ENCODE results near the gene GGT5. TPM values are rescaled to one million over a fixed set of nuclear protein-coding genes. Genes with fewer than 3 reads are reported as not detected.
"Not testable (repeated sequence)": the region's sequence is repeated elsewhere in the genome, so short reads cannot be mapped to it uniquely, and the experiment has no call there.

The GGT5 gene
- total RNA-seq, 2 donors from 2014 or later = 81.3 to 175 TPM

- DNase-seq (ENCODE audit: low spot score) (no peak), ATAC-seq (ENCODE audit: insufficient number of reproducible peaks, low FRiP score, low read depth) (no peak)
- no peaks in the 10 kb centered on the region for H3K36me3 ChIP-seq
- H3K27me3 ChIP-seq (replicated peaks; ENCODE audit: insufficient read depth) = no peaks in the 10 kb centered on the region
- TF ChIP-seq CTCF (IDR thresholded peaks at IDR 0.05) = no peak
- H3K4me3 ChIP-seq = peak overlapping the region; percentile 83
- no peaks in the 10 kb centered on the region for H3K9me3 ChIP-seq
- H3K4me1 ChIP-seq (ENCODE audit: control insufficient read depth in 1 of 2, low read depth in 2 of 2) = peaks cover 20 to 44% of the 10 kb centered on the region in 2 donors
- H3K27ac ChIP-seq = peak overlapping the region; percentile 90 to 97
Measured at GRCh38 chr22:24271386-24271854, 26.5 kb upstream of the GGT5 start.

DNA sequence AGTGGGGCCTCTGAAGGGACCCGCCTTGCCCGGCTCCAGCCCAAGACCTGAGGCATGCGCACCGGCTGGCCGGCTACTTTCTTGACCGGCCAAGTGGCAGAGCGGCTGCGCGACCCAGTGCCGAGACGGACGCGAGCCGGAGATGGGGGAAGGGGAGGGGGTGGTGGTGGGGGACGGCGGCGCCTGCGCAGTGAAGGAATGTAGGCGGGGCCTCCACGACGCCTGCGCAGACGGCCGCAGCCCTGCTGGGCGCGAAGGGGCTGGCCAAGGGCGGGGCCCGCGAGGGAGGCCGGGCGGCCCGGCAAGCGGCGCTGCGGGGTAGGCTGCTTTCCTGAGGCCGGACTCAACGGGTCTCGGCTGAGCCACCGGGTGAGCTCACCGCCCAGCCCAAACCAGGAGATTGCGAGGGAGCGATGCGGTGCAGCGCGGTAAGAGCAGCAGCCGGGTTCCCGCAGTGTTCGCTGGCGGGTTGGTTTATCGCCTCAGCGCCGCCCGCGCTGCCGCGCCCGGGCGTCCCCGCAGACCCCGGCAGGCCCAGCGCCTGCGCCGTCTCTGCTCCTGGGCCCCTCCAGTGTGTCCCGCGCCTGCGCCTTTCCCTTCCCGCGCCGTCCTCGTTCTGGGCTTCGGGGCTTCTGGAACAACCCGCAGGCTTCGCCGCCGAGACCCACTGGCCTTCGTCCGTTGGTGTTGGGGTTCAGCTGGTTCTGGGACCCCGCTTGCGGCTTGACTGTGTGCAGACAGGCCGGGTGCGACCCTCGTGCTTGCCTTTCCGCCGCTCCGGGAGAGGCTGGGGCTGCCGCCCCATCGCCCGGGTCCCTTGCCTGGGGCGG, 25.9 kb upstream of the GGT5 start, which contains the start of gene SPECC1L:
Gene SPECC1L (plus strand): TSS at position 276 of the 830 bp plus-strand sequence. CDS start 31,401 bp downstream, outside the sequence.
- peak; percentile 74 for DNase-seq (ENCODE audit: low spot score)
- no peak for TF ChIP-seq CTCF (IDR thresholded peaks at IDR 0.05)
- ATAC-seq (ENCODE audit: insufficient number of reproducible peaks, low FRiP score, low read depth) = peak; percentile 95
- Histone ChIP-seq H3K4me1 (ENCODE audit: control insufficient read depth in 1 of 2, low read depth in 2 of 2) (peaks cover 20 to 39% of the 10 kb centered on the region in 2 donors), H3K36me3 (no peaks in the 10 kb centered on the region), H3K9me3 (no peaks in the 10 kb centered on the region), H3K27me3 (replicated peaks; ENCODE audit: insufficient read depth) (no peaks in the 10 kb centered on the region), H3K4me3 (peak within 1 kb of the TSS; percentile 83), H3K27ac (peak within 1 kb of the TSS; percentile 90 to 97)

- not testable (repeated sequence) for ATAC-seq (ENCODE audit: insufficient number of reproducible peaks, low FRiP score, low read depth); H3K4me1 ChIP-seq (ENCODE audit: control insufficient read depth in 1 of 2, low read depth in 2 of 2); H3K27me3 ChIP-seq (replicated peaks; ENCODE audit: insufficient read depth); H3K9me3 ChIP-seq; H3K36me3 ChIP-seq; H3K27ac ChIP-seq; DNase-seq (ENCODE audit: low spot score); H3K4me3 ChIP-seq
Measured at GRCh38 chr22:24266495-24266894, 21.6 kb upstream of the GGT5 start.

GRCh38 chr22:24265734-24266133, 20.9 kb upstream of the GGT5 start:
- no peak for TF ChIP-seq CTCF (IDR thresholded peaks at IDR 0.05)
- H3K4me1 ChIP-seq (ENCODE audit: control insufficient read depth in 1 of 2, low read depth in 2 of 2) = no peaks in the 10 kb centered on the region
- ATAC-seq (ENCODE audit: insufficient number of reproducible peaks, low FRiP score, low read depth) (no peak), DNase-seq (ENCODE audit: low spot score) (no peak)
- H3K9me3 ChIP-seq = no peaks in the 10 kb centered on the region
- no peak overlapping the region for H3K4me3 ChIP-seq
- no peaks in the 10 kb centered on the region for H3K27me3 ChIP-seq (replicated peaks; ENCODE audit: insufficient read depth)
- H3K27ac ChIP-seq = no peak overlapping the region
- no peaks in the 10 kb centered on the region for H3K36me3 ChIP-seq

- not testable (repeated sequence) for H3K27ac ChIP-seq; ATAC-seq (ENCODE audit: insufficient number of reproducible peaks, low FRiP score, low read depth); H3K4me1 ChIP-seq (ENCODE audit: control insufficient read depth in 1 of 2, low read depth in 2 of 2); H3K9me3 ChIP-seq; H3K4me3 ChIP-seq; H3K36me3 ChIP-seq; H3K27me3 ChIP-seq (replicated peaks; ENCODE audit: insufficient read depth); DNase-seq (ENCODE audit: low spot score)
Measured at GRCh38 chr22:24264329-24264896, 19.5 kb upstream of the GGT5 start.

DNA sequence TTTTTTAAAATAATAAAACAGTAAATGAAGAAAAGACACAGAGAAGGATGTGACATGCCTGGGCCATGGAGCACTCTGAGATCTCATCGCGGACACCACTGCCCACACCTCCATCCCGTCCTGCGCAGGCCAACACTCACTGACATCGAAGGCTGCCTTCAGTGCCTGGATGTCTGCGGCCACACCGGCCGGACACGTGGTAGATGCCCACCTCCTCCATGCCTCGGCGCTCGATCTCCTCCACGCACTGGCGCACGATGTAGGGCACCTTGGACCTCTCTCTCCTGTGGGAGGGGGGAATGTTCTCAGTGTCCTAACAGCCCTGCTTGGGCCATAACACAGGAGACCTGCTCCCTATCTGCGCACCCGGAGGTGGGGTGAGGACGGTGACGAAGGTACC, 18.6 kb upstream of the GGT5 start:
- not testable (repeated sequence) for DNase-seq (ENCODE audit: low spot score); H3K4me3 ChIP-seq; H3K27ac ChIP-seq; H3K27me3 ChIP-seq (replicated peaks; ENCODE audit: insufficient read depth); H3K9me3 ChIP-seq; ATAC-seq (ENCODE audit: insufficient number of reproducible peaks, low FRiP score, low read depth); H3K4me1 ChIP-seq (ENCODE audit: control insufficient read depth in 1 of 2, low read depth in 2 of 2); H3K36me3 ChIP-seq

DNA sequence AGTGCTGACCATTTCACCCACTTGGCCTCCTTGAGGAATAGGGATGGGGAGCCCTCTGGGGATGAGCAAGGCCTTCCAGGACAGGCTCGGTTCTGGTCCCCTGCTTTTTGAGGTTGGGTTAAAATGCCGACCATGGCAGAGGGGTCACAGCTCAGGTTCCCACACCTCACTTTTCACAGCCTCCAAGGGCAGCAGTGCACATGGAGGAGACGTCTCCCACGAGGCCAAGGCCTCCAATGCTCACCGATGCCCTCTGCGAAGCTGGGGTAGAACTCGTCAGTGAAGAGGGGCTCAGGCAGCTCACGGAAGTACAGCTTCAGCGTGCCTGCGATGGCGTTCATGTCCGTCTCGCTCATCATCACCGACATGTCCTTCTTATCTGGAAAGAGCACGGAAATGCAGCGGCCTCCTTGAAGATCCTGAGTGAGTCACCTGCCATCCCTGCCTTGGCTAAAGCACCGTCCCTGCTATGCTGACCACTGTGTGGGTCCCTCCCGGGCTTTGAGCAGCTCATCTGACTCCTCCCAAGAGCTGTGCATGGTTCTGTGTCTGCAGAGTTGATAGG, 17.4 kb upstream of the GGT5 start:
- not testable (repeated sequence) for H3K9me3 ChIP-seq; H3K27ac ChIP-seq; H3K36me3 ChIP-seq; ATAC-seq (ENCODE audit: insufficient number of reproducible peaks, low FRiP score, low read depth); H3K27me3 ChIP-seq (replicated peaks; ENCODE audit: insufficient read depth); DNase-seq (ENCODE audit: low spot score); H3K4me3 ChIP-seq; H3K4me1 ChIP-seq (ENCODE audit: control insufficient read depth in 1 of 2, low read depth in 2 of 2)
